OCI-LY7 (cell line): ENCODE results near the gene CARMIL1. TPM values are rescaled to one million over a fixed set of nuclear protein-coding genes. Genes with fewer than 3 reads are reported as not detected.

ENCODE experiments used
- BruUV-seq: library from RNA; stranded (reverse); fragments of 400-500 nt; replicated peaks from 2 replicates; lab custom pipeline; 2021; lab: Mats Ljungman, UMichigan
- CTCF ChIA-PET: fragments of 300-600 bp; sonication (Branson Sonifier 250); formaldehyde crosslinking; loops from one replicate; lab custom pipeline; 2022; ENCODE audit warnings: antibody characterized with exemption; ENCODE audit not compliant: unreplicated experiment; lab: Charles Lee
- POLR2A ChIA-PET: fragments of 300-600 bp; sonication (Branson Sonifier 250); formaldehyde crosslinking; loops from one replicate; lab custom pipeline; 2022; ENCODE audit warnings: antibody characterized with exemption; lab: Charles Lee
- DNase-seq: peaks from one replicate; pipeline ENCODE4 v3.0.0-alpha.2; 2015; ENCODE audit warnings: low spot score
- H2AFZ ChIP-seq: fragments of 200-600 bp; sonication (generic), shearing (Covaris generic); 2 replicates; pipeline ENCODE4 v1.6.1; 2014; ENCODE audit warnings: mild to moderate bottlenecking, antibody characterized with exemption, low read length, moderate library complexity
- H3K27ac ChIP-seq: fragments of 200-600 bp; sonication (generic); 2 replicates; pipeline ENCODE4 v1.5.1; 2014; ENCODE audit warnings: mixed run types, low read depth, mild to moderate bottlenecking, moderate library complexity, low read length, inconsistent platforms; ENCODE audit not compliant: poor library complexity, severe bottlenecking
- H3K36me3 ChIP-seq: fragments of 200-600 bp; sonication (generic); 2 replicates; pipeline ENCODE4 v1.6.1; 2014; ENCODE audit warnings: mild to moderate bottlenecking, antibody characterized with exemption, low read length, moderate library complexity, mixed read lengths; ENCODE audit not compliant: insufficient read depth
- H3K4me1 ChIP-seq: fragments of 200-600 bp; sonication (generic); 2 replicates; pipeline ENCODE4 v1.5.1; 2014; ENCODE audit warnings: mild to moderate bottlenecking, low read length; ENCODE audit not compliant: insufficient read depth, poor library complexity, severe bottlenecking
- H3K4me2 ChIP-seq: fragments of 200-600 bp; sonication (generic); 2 replicates; pipeline ENCODE4 v1.6.1; 2014; ENCODE audit warnings: mild to moderate bottlenecking, low read length
- H3K4me3 ChIP-seq: fragments of 200-600 bp; sonication (generic); 2 replicates; pipeline ENCODE4 v1.5.1; 2014; ENCODE audit warnings: mild to moderate bottlenecking, low read depth, low read length; ENCODE audit not compliant: poor library complexity, severe bottlenecking
- H3K79me2 ChIP-seq: fragments of 200-600 bp; sonication (generic); 2 replicates; pipeline ENCODE4 v1.6.1; 2016; ENCODE audit warnings: low read depth, mild to moderate bottlenecking, low read length, moderate library complexity, mixed read lengths; ENCODE audit not compliant: insufficient read depth
- H3K9me2 ChIP-seq: fragments of 200-600 bp; sonication (generic); 2 replicates; pipeline ENCODE4 v1.6.1; 2016; ENCODE audit warnings: mild to moderate bottlenecking, low read length, mixed read lengths; ENCODE audit not compliant: insufficient read depth
- H3K9me3 ChIP-seq: fragments of 200-600 bp; sonication (generic); 2 replicates; pipeline ENCODE4 v1.6.1; 2014; ENCODE audit warnings: mild to moderate bottlenecking, mixed run types, low read length, mixed read lengths
- H4K20me1 ChIP-seq: fragments of 200-600 bp; sonication (generic); 2 replicates; pipeline ENCODE4 v1.6.1; 2014; ENCODE audit warnings: mild to moderate bottlenecking, antibody characterized with exemption, low read length, moderate library complexity, mixed read lengths; ENCODE audit not compliant: insufficient read depth
- EZH2phosphoT487 ChIP-seq: fragments of 200-600 bp; sonication (generic); IDR thresholded peaks from 2 replicates; pipeline ENCODE4 v1.6.1; 2018; ENCODE audit warnings: low read depth, borderline replicate concordance, mild to moderate bottlenecking, mixed run types, antibody characterized with exemption, low read length, moderate library complexity, mixed read lengths
- intact Hi-C: fragments of 100-400 bp; cut with micrococcal nuclease; formaldehyde crosslinking; loops from one replicate; pipeline ENCODE4 v1.10.0; 2022; ENCODE audit not compliant: unreplicated experiment
- total RNA-seq, 2 experiments: library from RNA; depleted of rRNA in 1 of 2; stranded (reverse); fragments of >200 nt in 1 of 2; shearing (Covaris generic) in 1 of 2; gene quantifications; 2 replicates each; pipeline ENCODE4 v1.2.3, GENCODE V29; 2014 to 2022
- TF ChIP-seq, protein P1 (sequence below): fragments of 200-600 bp; sonication (generic); conservative IDR thresholded peaks from 2 replicates; pipeline ENCODE4 v1.5.1; 2014; ENCODE audit warnings: mild to moderate bottlenecking, antibody characterized with exemption, low read length, moderate library complexity, mixed read lengths

CARMIL1 gene
- total RNA-seq, 2 experiments from 2014 or later, result 25.5 to 40.1 TPM

DNA sequence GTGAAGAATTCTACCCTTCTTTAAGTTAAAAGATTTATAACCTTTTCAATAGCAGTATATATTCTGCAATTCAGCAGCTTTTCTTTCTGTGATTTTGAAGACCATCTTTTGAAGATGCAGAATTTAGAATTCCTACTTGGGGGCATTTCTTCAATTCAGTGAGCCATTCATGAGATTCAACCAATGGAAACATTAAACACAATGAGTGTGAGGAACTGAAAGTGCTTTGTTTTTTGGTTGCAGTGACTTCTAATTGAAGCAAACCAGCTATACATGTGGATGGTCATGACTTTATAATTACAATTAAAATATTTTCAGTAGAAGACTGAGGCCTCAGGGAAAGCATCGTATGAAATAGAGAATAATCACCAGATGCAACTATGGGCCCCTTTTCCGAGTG is 108.3 kb downstream of the CARMIL1 start:
- peaks cover 5% of the 10 kb centered on the region for H3K36me3 ChIP-seq
- no TSS peak for BruUV-seq
- ChIA-PET CTCF (interaction anchor here (1.0 kb wide), 1 partner anchor 9 kb away, joined by 6 read pairs; no protein-coding TSS in a partner anchor), POLR2A (interaction anchor here (0.6 to 13.5 kb wide), 14 partner anchors 11 to 816 kb away, joined by 3 to 233 read pairs (median 4); partner anchors contain the start of gene CARMIL1)
- intact Hi-C loops, result loop anchor here (1.0 to 10.0 kb wide), 5 partner anchors 103 to 1757 kb away; a partner anchor contains a TSS
- TF ChIP-seq EZH2phosphoT487, result no peak
- TF ChIP-seq, protein P1, sequence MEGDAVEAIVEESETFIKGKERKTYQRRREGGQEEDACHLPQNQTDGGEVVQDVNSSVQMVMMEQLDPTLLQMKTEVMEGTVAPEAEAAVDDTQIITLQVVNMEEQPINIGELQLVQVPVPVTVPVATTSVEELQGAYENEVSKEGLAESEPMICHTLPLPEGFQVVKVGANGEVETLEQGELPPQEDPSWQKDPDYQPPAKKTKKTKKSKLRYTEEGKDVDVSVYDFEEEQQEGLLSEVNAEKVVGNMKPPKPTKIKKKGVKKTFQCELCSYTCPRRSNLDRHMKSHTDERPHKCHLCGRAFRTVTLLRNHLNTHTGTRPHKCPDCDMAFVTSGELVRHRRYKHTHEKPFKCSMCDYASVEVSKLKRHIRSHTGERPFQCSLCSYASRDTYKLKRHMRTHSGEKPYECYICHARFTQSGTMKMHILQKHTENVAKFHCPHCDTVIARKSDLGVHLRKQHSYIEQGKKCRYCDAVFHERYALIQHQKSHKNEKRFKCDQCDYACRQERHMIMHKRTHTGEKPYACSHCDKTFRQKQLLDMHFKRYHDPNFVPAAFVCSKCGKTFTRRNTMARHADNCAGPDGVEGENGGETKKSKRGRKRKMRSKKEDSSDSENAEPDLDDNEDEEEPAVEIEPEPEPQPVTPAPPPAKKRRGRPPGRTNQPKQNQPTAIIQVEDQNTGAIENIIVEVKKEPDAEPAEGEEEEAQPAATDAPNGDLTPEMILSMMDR, result no peak
- no peaks in the 10 kb centered on the region for H4K20me1 ChIP-seq
- peak overlapping the region; percentile 60 for H3K4me3 ChIP-seq
- peaks cover 96% of the 10 kb centered on the region for H3K4me1 ChIP-seq
- peak overlapping the region; percentile 82 for H3K4me2 ChIP-seq
- H3K9me2 ChIP-seq, result no peaks in the 10 kb centered on the region
- peak overlapping the region; percentile 99 for H3K27ac ChIP-seq
- peaks cover 80% of the 10 kb centered on the region for H3K79me2 ChIP-seq
- H2AFZ ChIP-seq, result no peak overlapping the region
- peak; percentile 90 for DNase-seq
- 0 out of 2 replicates have a peak, but pooled peaks cover 6% of the 10 kb centered on the region for H3K9me3 ChIP-seq

GRCh38 chr6:25387911-25388310 is 108.7 kb downstream of the CARMIL1 start:
- ChIA-PET CTCF (interaction anchor here (0.6 to 1.3 kb wide), 5 partner anchors 10 to 122 kb away, joined by 3 to 6 read pairs (median 4); no protein-coding TSS in a partner anchor), POLR2A (interaction anchor here (0.6 to 13.5 kb wide), 11 partner anchors 12 to 771 kb away, joined by 3 to 233 read pairs (median 4); partner anchors contain the start of gene CARMIL1)
- BruUV-seq, result TSS peak; percentile 52
- peaks cover under 1% of the 10 kb centered on the region; the same call in 1 of the 2 replicates for H3K36me3 ChIP-seq
- peaks cover 80% of the 10 kb centered on the region for H3K79me2 ChIP-seq
- TF ChIP-seq, protein P1, result no peak
- no peak for TF ChIP-seq EZH2phosphoT487
- 0 out of 2 replicates have a peak, but pooled peaks cover 2% of the 10 kb centered on the region for H3K9me3 ChIP-seq
- H4K20me1 ChIP-seq, result no peaks in the 10 kb centered on the region
- H3K9me2 ChIP-seq, result no peaks in the 10 kb centered on the region
- peak overlapping the region; percentile 60 for H3K4me3 ChIP-seq
- peak overlapping the region; percentile 99 for H3K27ac ChIP-seq
- intact Hi-C loops, result loop anchor here (1.0 to 10.0 kb wide), 10 partner anchors 11 to 1757 kb away; partner anchors contain the start of gene CARMIL1
- H3K4me1 ChIP-seq, result peaks cover 97% of the 10 kb centered on the region
- no peak overlapping the region for H2AFZ ChIP-seq
- DNase-seq, result peak; percentile 89
- H3K4me2 ChIP-seq, result peak overlapping the region; percentile 82
